Esophagus squamous epithelium (tissue), 4 donors: ENCODE results near the gene MYH3.
A peak's percentile ranks its signal among the peaks of the same experiment; 100 is the strongest.

Source experiments
- CTCF ChIP-seq, 6 experiments: fragments of 450-650 bp in 4 of 6; fragments of 200-600 bp in 2 of 6; sonication (generic) in 2 of 6; IDR thresholded peaks; one replicate each; pipeline ENCODE4 v1.5.1; 2016 to 2019; ENCODE audit warnings: antibody characterized with exemption in 6 of 6, mild to moderate bottlenecking in 4 of 6, moderate library complexity in 4 of 6
- POLR2A ChIP-seq, 4 donors: fragments of 450-650 bp; IDR thresholded peaks; one replicate each; pipeline ENCODE4 v1.6.1; 2017; ENCODE audit warnings: antibody characterized with exemption in 4 of 4, mild to moderate bottlenecking in 4 of 4, moderate library complexity in 3 of 4

- TF ChIP-seq CTCF (IDR thresholded peaks at IDR 0.05) (peak; percentile 36 to 75 (median 63)), POLR2A (IDR thresholded peaks at IDR 0.05) (no peak)
Observed at GRCh38 chr17:10631048-10631700, 25.9 kb downstream of the MYH3 start.
